HG03457 (cell line): ENCODE results near the gene FGFR2.
"Not testable (repeated sequence)": the region's sequence is repeated elsewhere in the genome, so short reads cannot be mapped to it uniquely, and the experiment has no call there.

Source experiments
- ATAC-seq: cut with Tn5 transposase; IDR thresholded peaks from one replicate; pipeline ENCODE4 v1.9.1; 2021; ENCODE audit warnings: moderate number of reproducible peaks; ENCODE audit not compliant: unreplicated experiment

The FGFR2 gene

GRCh38 chr10:121556918-121557573 lies 41.2 kb downstream of the FGFR2 start:
- no peak for ATAC-seq

- no peak for ATAC-seq
Measured at GRCh38 chr10:121556455-121556854, 41.8 kb downstream of the FGFR2 start.

- ATAC-seq, result not testable (repeated sequence)
Measured at GRCh38 chr10:121554916-121555315, 43.3 kb downstream of the FGFR2 start.

DNA sequence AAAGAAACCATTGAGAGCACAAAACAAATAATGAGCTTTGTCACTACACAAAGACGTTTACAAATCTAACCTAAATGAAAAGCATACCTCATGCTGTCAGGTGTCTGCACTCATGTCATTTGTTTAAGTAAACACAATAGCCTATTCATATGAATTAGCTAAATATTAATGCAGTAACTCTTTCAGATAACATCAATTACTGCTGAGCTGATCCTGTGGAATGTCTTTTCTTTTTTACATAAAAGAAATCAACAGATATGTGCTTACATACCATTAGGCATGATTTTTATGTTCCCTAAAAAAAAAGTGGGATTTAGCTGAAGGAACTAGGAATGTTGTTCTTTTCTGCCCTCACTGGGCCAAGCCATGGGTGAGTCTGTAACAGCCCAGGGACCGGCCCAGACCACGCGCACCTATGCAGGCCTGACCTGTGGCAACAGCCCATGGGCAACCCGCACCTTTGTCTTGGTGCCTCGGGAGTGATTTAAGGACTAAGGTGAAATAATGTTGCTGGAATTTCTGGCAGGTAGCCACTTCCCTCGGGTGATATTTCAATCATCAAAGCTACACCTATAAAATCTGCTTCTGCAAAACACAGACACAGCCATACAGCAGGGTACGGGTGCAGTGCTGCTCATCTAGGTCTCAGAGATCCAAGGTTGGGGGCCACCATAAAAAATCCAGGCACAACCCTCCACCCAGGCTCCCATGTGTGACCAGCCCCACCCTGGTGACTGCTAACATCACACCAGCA lies 44.6 kb downstream of the FGFR2 start:
- no peak for ATAC-seq

GRCh38 chr10:121552746-121553145 lies 45.5 kb downstream of the FGFR2 start:
- no peak for ATAC-seq

DNA sequence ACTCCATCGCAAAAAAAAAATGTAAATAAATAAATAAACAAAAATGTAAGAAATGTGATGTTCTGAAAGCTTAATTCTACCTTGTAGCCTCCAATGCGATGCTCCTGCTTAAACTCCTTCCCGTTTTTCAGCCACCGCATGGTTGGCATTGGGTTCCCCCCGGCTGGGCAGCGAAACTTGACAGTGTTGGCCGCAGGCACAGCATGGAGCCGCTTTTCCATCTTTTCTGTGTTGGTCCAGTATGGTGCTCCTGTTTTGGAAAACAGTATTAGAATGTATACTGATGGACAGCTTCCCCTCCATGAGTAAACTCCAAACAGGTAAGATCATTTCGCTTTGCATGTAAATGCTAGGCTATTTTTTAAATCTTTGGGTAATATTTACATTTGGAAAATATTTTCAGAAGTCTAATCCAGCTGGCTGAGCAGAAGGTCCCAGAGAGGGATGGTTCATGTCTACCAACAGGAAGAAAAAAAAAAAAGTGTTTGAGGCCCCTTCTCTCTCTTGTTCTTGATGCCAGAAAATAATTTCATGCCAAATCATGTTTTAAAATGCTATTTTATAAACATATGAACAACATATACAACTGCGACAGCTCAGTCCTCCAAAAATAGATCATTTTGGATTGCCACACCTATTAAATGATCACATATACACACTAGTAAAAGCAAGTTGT lies 46.9 kb downstream of the FGFR2 start:
- no peak for ATAC-seq

GRCh38 chr10:121544301-121544869 lies 53.9 kb downstream of the FGFR2 start:
- ATAC-seq, result no peak

GRCh38 chr10:121543545-121543944 lies 54.7 kb downstream of the FGFR2 start:
- ATAC-seq, result no peak

- ATAC-seq, result no peak
Measured at GRCh38 chr10:121541450-121542120, 56.7 kb downstream of the FGFR2 start.

- ATAC-seq, result no peak
Measured at GRCh38 chr10:121540732-121541395, 57.4 kb downstream of the FGFR2 start.

- ATAC-seq, result no peak
Measured at GRCh38 chr10:121539786-121540185, 58.5 kb downstream of the FGFR2 start.

GRCh38 chr10:121536310-121536913 lies 61.8 kb downstream of the FGFR2 start:
- no peak for ATAC-seq

- ATAC-seq, result no peak
Measured at GRCh38 chr10:121535381-121535780, 62.9 kb downstream of the FGFR2 start.

GRCh38 chr10:121532292-121532864 lies 65.9 kb downstream of the FGFR2 start:
- no peak for ATAC-seq

- ATAC-seq, result no peak
Measured at GRCh38 chr10:121531830-121532178, 66.4 kb downstream of the FGFR2 start.

- ATAC-seq, result no peak
Measured at GRCh38 chr10:121531076-121531829, 67.0 kb downstream of the FGFR2 start.

DNA sequence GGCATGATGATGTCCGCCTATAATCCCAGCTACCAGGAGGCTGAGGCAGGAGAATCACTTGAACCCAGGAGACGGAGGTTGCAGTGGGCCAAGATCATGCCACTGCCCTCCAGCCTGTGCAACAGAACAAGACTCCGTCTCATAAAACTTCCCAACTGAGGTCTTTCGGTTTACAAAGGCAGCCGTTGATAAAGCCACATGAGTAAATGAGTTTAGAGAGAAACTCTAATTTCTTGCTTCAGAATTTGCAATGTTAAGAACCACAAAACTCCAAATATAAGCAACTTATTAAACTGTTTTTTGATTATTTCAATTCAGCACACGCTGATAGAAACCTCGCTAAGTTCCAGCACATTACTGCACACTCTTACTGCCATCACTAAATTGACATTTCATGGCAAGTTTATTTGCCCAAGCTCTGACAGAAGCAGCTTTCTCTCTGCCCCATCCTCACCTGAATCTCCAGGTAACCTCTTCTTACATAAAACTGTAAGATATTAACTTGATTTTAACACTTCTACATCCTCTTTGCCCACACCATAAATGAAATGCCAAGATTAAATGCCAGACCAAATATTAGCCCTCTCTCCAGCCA lies 67.7 kb downstream of the FGFR2 start:
- ATAC-seq, result no peak

DNA sequence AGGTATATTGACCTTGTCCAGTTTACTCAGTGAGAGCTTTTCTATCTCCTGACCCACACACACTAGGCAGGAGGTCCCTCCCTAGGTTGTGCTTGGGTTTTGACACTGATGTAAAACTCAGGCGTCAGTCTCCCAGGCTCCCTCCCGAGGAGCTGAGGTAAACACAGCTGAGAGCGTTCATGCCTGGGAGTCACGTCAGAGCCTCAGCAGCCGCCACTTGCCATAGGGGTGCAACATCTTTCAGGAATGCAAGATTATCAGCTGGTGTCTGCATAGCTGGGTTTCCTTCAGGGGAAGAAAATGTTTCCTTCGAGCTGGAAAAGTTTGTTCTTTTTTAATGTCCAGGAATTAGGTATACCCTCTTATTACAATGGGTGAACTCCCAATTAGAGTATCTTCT lies 70.6 kb downstream of the FGFR2 start:
- ATAC-seq, result no peak

GRCh38 chr10:121526801-121527221 lies 71.4 kb downstream of the FGFR2 start:
- ATAC-seq, result no peak
